GM21367 (cell line): ENCODE results near the gene NPIPA2.
A peak's percentile ranks its signal among the peaks of the same experiment; 100 is the strongest.
"Not testable (repeated sequence)": the region's sequence is repeated elsewhere in the genome, so short reads cannot be mapped to it uniquely, and the experiment has no call there.

Source experiments
- ATAC-seq: cut with Tn5 transposase; IDR thresholded peaks from one replicate; pipeline ENCODE4 v1.9.1; 2021; ENCODE audit not compliant: unreplicated experiment

The NPIPA2 gene

GRCh38 chr16:14742273-14743128 lies at the start of gene NPIPA2:
Gene NPIPA2, plus strand, starts transcription at chr16:14742533. Its CDS starts 5,533 bp downstream, at chr16:14748066.
- peak; percentile 96 for ATAC-seq

- ATAC-seq: not testable (repeated sequence)
Measured at GRCh38 chr16:14694129-14694528, 48.2 kb upstream of the NPIPA2 start, which contains the start of gene PLA2G10. Gene PLA2G10, minus strand, starts transcription at chr16:14694308. Its CDS starts 79 bp downstream, at chr16:14694229.

- ATAC-seq: not testable (repeated sequence)
Measured at GRCh38 chr16:14701859-14702258, 40.5 kb upstream of the NPIPA2 start.

- not testable (repeated sequence) for ATAC-seq
Measured at GRCh38 chr16:14702672-14703071, 39.7 kb upstream of the NPIPA2 start.

GRCh38 chr16:14703156-14704011 lies 38.9 kb upstream of the NPIPA2 start, which contains the start of gene NPIPA3:
Gene NPIPA3, plus strand, starts transcription at chr16:14703411. Its CDS starts 5,533 bp downstream, at chr16:14708944.
- peak; percentile 96 for ATAC-seq

GRCh38 chr16:14733233-14733632 lies 9.1 kb upstream of the NPIPA2 start:
- ATAC-seq: not testable (repeated sequence)

GRCh38 chr16:14740832-14741385 lies 1.4 kb upstream of the NPIPA2 start:
- ATAC-seq: not testable (repeated sequence)

GRCh38 chr16:14741794-14742193 lies 539 bp upstream of the NPIPA2 start:
- not testable (repeated sequence) for ATAC-seq

GRCh38 chr16:14773654-14774053 lies 31.3 kb downstream of the NPIPA2 start:
- ATAC-seq: not testable (repeated sequence)

- ATAC-seq: not testable (repeated sequence)
Measured at GRCh38 chr16:14775624-14776023, 33.3 kb downstream of the NPIPA2 start.

GRCh38 chr16:14776763-14777162 lies 34.4 kb downstream of the NPIPA2 start:
- ATAC-seq: not testable (repeated sequence)

- ATAC-seq: not testable (repeated sequence)
Measured at GRCh38 chr16:14779368-14779877, 37.1 kb downstream of the NPIPA2 start.

- ATAC-seq: not testable (repeated sequence)
Measured at GRCh38 chr16:14786180-14786579, 43.8 kb downstream of the NPIPA2 start.

- ATAC-seq: not testable (repeated sequence)
Measured at GRCh38 chr16:14789577-14789976, 47.2 kb downstream of the NPIPA2 start.

GRCh38 chr16:14790320-14790956 lies 48.1 kb downstream of the NPIPA2 start:
- not testable (repeated sequence) for ATAC-seq

- not testable (repeated sequence) for ATAC-seq
Measured at GRCh38 chr16:14792914-14793313, 50.6 kb downstream of the NPIPA2 start.

- not testable (repeated sequence) for ATAC-seq
Measured at GRCh38 chr16:14797558-14797957, 55.2 kb downstream of the NPIPA2 start.

- ATAC-seq: not testable (repeated sequence)
Measured at GRCh38 chr16:14803577-14803976, 61.2 kb downstream of the NPIPA2 start.

GRCh38 chr16:14807184-14807678 lies 64.9 kb downstream of the NPIPA2 start:
- not testable (repeated sequence) for ATAC-seq

- ATAC-seq: not testable (repeated sequence)
Measured at GRCh38 chr16:14813890-14814289, 71.6 kb downstream of the NPIPA2 start.
